Right lobe of liver (tissue), 6 donors: ENCODE results near the gene BMPER. TPM values are rescaled to one million over a fixed set of nuclear protein-coding genes. Genes with fewer than 3 reads are reported as not detected.

Experiments
- ATAC-seq, 4 donors: fragments of 200-7000 bp; cut with Tn5 transposase; one replicate each; pipeline ENCODE4 v1.9.1; 2020; ENCODE audit warnings: mild to moderate bottlenecking in 4 of 4, moderate library complexity in 4 of 4
- DNase-seq, 3 donors: peaks; one replicate each; pipeline ENCODE4 v3.0.0-alpha.2; 2020
- H3K27ac ChIP-seq, 3 donors: fragments of 200-600 bp; one replicate each; pipeline ENCODE4 v1.8.0; 2022
- H3K27me3 ChIP-seq, 2 donors: fragments of 200-600 bp; one replicate each; pipeline ENCODE4 v1.8.0; 2022
- H3K36me3 ChIP-seq, 4 donors: fragments of 200-600 bp; sonication (generic) in 1 of 4; one replicate each; pipeline versions ENCODE4 v1.5.1 to v1.8.0; 2017 to 2022; ENCODE audit warnings: control low read depth in 1 of 4
- H3K4me1 ChIP-seq, 4 donors: fragments of 200-600 bp; sonication (generic) in 1 of 4; one replicate each; pipeline versions ENCODE4 v1.5.1 to v1.8.0; 2017 to 2022; ENCODE audit warnings: control low read depth in 1 of 4
- H3K4me3 ChIP-seq, 3 donors: fragments of 200-600 bp; one replicate each; pipeline ENCODE4 v1.8.0; 2022
- H3K9me3 ChIP-seq, 4 donors: fragments of 200-600 bp; sonication (generic) in 1 of 4; one replicate each; pipeline versions ENCODE4 v1.5.1 to v1.8.0; 2017 to 2022; ENCODE audit warnings: control low read depth in 1 of 4
- POLR2A ChIP-seq: fragments of 450-650 bp; IDR thresholded peaks from one replicate; pipeline ENCODE4 v1.6.1; 2017; ENCODE audit warnings: antibody characterized with exemption, mild to moderate bottlenecking
- WGBS: methylation state at CpG from one replicate; pipeline ENCODE4 v1.1.6; 2018; ENCODE audit warnings: low coverage, low lambda C conversion rate; ENCODE audit not compliant: insufficient coverage; ENCODE audit errors: missing lambda C conversion rate; 5-methylcytosine and 5-hydroxymethylcytosine counted together
- intact Hi-C, 2 donors: fragments of 100-400 bp; cut with DNase I; formaldehyde crosslinking; loops; one replicate each; pipeline versions ENCODE4 v1.11.2 to v1.14.1; 2022
- total RNA-seq, 6 experiments: library from RNA; depleted of rRNA in 2 of 6; stranded (reverse); fragments of >200 nt in 2 of 6; fragmentation: NEBNext Ultra II Directional in 3 of 6; extraction: Animal tissue kit (Norgen Biotek cat#: 25700) in 3 of 6; gene quantifications; one replicate each; pipeline versions ENCODE4 v1.1.0 to v1.2.4, GENCODE V29; 2016 to 2023
- TF ChIP-seq, protein P1 (sequence below), 4 donors: fragments of 200-600 bp in 3 of 4; fragments of 450-650 bp in 1 of 4; IDR thresholded peaks; one replicate each; pipeline versions ENCODE4 v1.5.1 to v1.8.0; 2016 to 2022; ENCODE audit warnings: antibody characterized with exemption in 4 of 4, mild to moderate bottlenecking in 2 of 4
- donor health status: DM: no; HTN: yes; CAD: no.
- donor health status: DM: no; HTN: no; CAD: no.
- donor health status: DM: no; HTN: no; CAD: no.
- donor health status: DM: no; HTN: yes; CAD: no.
- donor health status: DM: no; HTN: yes; CAD: no.

The BMPER gene
- total RNA-seq, 6 experiments from 2014 or later, result 5.8 to 17.1 (median 10.4) TPM

DNA sequence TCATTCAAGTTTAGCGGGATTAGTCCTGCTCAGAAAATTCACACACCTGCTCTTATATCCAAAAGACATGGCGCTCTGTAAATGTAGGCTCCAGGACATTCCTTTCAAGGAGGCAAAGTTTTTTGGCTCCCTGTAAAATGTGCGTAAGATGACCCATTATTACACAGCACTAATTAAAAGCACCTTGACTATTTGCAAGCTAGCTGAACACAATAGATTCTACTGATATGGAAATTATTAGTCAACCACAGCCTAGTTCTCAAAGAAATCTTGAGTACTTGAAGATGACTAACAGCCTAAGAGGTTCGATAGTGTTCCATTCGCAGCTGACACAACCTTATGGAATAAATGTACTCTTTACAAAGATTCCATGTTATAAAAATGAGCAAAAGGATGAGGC is 175.2 kb downstream of the BMPER start:
- H3K9me3 ChIP-seq, result no peaks in the 10 kb centered on the region
- 82% methylated on average over 5 of the region's 5 CpGs for WGBS
- no peaks in the 10 kb centered on the region for H3K4me1 ChIP-seq
- no peak for DNase-seq
- H3K4me3 ChIP-seq, result no peak overlapping the region
- H3K27ac ChIP-seq, result no peak overlapping the region
- ATAC-seq, result no peak
- H3K27me3 ChIP-seq, result no peaks in the 10 kb centered on the region
- H3K36me3 ChIP-seq, result no peaks in the 10 kb centered on the region
- intact Hi-C loops, result no loop called here
- no peak for TF ChIP-seq POLR2A
- TF ChIP-seq, protein P1, sequence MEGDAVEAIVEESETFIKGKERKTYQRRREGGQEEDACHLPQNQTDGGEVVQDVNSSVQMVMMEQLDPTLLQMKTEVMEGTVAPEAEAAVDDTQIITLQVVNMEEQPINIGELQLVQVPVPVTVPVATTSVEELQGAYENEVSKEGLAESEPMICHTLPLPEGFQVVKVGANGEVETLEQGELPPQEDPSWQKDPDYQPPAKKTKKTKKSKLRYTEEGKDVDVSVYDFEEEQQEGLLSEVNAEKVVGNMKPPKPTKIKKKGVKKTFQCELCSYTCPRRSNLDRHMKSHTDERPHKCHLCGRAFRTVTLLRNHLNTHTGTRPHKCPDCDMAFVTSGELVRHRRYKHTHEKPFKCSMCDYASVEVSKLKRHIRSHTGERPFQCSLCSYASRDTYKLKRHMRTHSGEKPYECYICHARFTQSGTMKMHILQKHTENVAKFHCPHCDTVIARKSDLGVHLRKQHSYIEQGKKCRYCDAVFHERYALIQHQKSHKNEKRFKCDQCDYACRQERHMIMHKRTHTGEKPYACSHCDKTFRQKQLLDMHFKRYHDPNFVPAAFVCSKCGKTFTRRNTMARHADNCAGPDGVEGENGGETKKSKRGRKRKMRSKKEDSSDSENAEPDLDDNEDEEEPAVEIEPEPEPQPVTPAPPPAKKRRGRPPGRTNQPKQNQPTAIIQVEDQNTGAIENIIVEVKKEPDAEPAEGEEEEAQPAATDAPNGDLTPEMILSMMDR (IDR thresholded peaks at IDR 0.05), result no peak

DNA sequence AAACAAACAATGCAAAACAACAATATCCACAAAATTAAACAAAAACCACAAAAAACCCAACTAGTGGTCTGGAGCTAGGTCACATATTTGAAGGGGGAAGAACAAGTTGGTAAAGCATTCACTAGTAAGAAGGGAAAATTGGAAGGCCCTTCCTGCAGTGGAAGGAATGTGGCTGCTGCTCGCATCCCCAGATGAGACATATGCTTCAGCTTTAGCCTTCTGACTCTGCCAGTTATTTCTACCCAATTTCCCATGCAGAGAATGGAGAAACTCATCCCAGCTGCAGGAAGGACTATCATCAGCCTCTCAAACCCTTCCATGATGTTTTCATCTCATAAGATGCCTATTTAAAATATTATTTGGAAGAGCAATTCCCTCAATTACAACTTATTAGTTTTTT is 176.6 kb downstream of the BMPER start:
- Histone ChIP-seq H3K27ac (no peak overlapping the region), H3K4me1 (no peaks in the 10 kb centered on the region), H3K4me3 (no peak overlapping the region), H3K36me3 (no peaks in the 10 kb centered on the region), H3K9me3 (no peaks in the 10 kb centered on the region), H3K27me3 (no peaks in the 10 kb centered on the region)
- DNase-seq, result no peak
- no peak for ATAC-seq
- no peak for TF ChIP-seq POLR2A
- TF ChIP-seq, protein P1 (IDR thresholded peaks at IDR 0.05), result no peak
- 29% methylated on average over 1 of the region's 1 CpG for WGBS
- intact Hi-C loops, result no loop called here

DNA sequence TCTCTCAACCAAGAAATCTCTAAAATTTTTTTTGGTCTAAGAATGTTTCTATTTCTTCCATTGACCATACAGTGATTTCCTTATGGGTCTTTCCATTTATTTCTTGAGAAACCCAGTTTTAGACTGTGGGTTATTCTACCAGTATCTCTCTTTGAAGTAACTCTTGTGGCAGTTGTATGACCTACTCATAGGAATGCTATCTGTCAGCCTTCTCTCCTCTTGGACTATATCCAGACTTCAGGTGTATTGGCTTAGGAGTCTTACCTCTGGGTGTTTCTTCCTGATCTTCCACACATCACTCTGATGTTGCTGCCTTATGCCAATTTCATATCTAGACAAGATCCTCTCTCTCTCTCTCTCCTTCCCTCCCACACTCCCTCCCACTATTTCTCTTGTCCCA is 178.1 kb downstream of the BMPER start:
- no peaks in the 10 kb centered on the region for H3K27me3 ChIP-seq
- no peak for DNase-seq
- H3K27ac ChIP-seq, result no peak overlapping the region
- ATAC-seq, result no peak
- H3K4me3 ChIP-seq, result no peak overlapping the region
- no peaks in the 10 kb centered on the region for H3K9me3 ChIP-seq
- no peaks in the 10 kb centered on the region for H3K36me3 ChIP-seq
- H3K4me1 ChIP-seq, result no peaks in the 10 kb centered on the region
- intact Hi-C loops, result no loop called here
- TF ChIP-seq POLR2A, result no peak
- TF ChIP-seq, protein P1 (IDR thresholded peaks at IDR 0.05), result no peak

DNA sequence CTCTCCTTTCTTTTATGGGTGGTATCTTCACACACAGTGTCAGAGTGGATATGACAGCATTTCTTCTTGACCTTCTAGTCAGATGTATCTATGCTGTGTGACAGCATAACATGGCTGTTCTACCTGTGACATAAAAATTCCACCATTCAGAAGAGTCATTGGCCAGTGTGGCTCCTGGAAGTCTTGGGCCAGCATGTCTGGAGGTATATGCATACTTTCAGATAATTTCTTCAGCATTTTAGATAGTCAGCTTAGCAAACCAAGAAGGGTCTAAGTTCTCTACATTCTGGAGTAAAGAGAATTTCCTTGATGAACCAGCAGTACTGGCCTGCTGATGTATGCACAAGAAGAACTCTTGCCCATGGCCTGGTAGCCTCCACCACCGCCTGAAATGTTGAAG is 179.3 kb downstream of the BMPER start:
- TF ChIP-seq, protein P1 (IDR thresholded peaks at IDR 0.05), result no peak
- no peak for TF ChIP-seq POLR2A
- WGBS, result 71% methylated on average over 1 of the region's 1 CpG
- H3K9me3 ChIP-seq, result no peaks in the 10 kb centered on the region
- DNase-seq, result no peak
- H3K36me3 ChIP-seq, result no peaks in the 10 kb centered on the region
- H3K4me3 ChIP-seq, result no peak overlapping the region
- H3K27ac ChIP-seq, result no peak overlapping the region
- no peaks in the 10 kb centered on the region for H3K4me1 ChIP-seq
- ATAC-seq, result no peak
- intact Hi-C loops, result no loop called here
- H3K27me3 ChIP-seq, result no peaks in the 10 kb centered on the region

DNA sequence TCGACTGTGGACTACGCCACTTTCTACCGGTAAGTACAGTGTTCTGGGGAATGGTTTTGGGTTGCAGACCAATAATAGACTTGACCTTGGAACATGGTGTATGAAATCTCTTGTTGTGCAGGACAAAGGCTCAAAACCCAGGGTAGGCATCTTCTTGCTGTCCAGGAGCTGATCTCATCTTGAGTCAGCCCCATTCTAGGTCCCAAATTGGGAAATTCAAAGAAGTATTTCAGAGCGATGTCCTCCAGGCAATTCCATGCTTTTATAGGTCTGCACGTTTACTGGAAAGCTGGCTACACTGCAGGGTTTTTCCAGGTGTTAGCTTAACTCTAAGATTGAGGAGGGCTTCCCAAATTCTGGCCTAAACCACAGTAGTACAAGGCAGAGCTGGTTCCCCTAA is 180.7 kb downstream of the BMPER start:
- intact Hi-C loops, result no loop called here
- Histone ChIP-seq H3K9me3 (no peaks in the 10 kb centered on the region), H3K27ac (no peak overlapping the region), H3K36me3 (no peaks in the 10 kb centered on the region), H3K27me3 (no peaks in the 10 kb centered on the region), H3K4me1 (no peaks in the 10 kb centered on the region), H3K4me3 (no peak overlapping the region)
- no CpG with 5 or more reads among the region's 5 CpGs for WGBS
- ATAC-seq (no peak), DNase-seq (no peak)
- TF ChIP-seq, protein P1 (IDR thresholded peaks at IDR 0.05), result no peak
- TF ChIP-seq POLR2A, result no peak
